HG03108 (cell line): ENCODE measurements around the gene ALCAM.
"Not testable (repeated sequence)": the region's sequence is repeated elsewhere in the genome, so short reads cannot be mapped to it uniquely, and the experiment has no call there.

ENCODE experiments used
- ATAC-seq: cut with Tn5 transposase; IDR thresholded peaks from one replicate; pipeline ENCODE4 v1.9.1; 2021; ENCODE audit warnings: moderate library complexity; ENCODE audit not compliant: unreplicated experiment

The ALCAM gene

DNA sequence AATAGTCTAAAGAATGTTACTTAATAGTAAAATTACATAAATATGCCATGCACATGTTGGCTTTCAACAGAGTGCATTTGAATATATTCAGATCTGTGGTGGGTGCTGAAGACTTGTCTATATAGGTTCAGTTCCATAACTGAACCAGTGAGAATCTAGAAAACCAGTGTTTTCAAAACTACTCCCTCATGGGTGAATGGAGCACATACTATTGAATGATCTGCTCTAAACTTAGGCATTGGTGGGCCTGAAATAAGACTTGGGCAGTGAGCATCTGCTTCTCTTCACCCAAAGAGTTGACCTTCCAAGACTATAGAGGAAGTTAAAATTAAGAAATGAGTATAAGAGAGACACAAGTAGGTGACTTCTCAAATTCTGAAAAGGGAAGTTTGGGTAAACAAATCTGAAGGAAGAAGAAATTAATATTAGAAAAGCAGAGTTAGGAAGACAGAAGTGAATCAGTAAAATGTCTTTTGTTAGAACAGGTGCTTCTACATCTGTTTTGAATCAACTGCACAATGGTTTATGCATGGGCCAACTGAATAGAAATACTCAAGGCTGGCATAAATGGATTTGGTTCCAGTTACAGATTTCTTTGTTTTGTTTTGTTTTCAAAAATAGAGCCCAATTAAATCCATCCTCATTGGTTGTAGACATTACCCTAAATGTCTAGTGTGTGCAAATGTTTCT is 19.3 kb downstream of the ALCAM start:
- peak; percentile 64 for ATAC-seq

DNA sequence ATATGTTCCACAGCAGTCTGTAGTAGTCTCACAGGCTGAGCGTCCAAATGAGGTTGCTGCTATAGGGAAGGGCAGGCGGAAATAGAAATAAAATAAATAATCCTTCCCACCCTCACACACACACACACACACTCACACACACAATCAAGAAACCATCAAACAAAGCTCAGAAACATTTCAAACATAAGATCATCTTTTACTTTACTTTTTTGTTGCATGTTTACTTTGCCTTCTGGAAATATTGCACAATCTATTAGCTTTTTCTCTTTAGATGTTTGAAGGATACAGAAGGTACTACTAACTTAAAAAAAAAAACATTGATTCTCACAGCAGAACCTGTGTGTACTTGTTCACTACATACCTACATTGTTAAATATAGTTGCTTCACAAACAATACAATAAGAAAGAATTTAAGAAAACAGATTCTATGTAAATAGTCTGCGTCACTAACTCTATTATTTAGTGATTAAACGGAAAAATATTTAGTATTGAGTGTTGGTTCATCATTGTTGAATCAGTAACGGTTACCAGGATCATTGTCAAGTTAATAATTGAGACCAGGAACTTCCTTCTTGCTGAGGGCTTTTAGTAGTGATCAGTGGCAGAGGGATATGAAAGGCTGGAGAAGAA is 20.5 kb downstream of the ALCAM start:
- no peak for ATAC-seq

DNA sequence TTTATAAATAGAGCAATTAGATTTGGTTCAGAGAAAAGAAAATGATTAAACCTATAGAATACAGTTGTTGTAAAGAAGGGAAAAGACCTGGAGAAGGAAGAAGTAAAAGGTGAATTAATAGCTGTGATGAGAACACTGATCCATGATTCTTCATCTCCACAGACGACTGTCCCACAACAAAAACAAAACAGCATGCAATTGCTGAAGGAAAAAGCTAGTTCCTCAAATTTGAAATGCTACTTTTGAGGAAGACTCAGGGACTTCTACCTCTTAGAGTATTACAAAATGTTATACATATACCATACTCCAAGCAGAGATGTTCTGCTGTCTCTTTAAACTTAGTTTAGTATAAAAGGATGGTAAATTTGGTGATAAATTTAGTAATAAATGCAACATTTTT is 21.5 kb downstream of the ALCAM start:
- no peak for ATAC-seq

DNA sequence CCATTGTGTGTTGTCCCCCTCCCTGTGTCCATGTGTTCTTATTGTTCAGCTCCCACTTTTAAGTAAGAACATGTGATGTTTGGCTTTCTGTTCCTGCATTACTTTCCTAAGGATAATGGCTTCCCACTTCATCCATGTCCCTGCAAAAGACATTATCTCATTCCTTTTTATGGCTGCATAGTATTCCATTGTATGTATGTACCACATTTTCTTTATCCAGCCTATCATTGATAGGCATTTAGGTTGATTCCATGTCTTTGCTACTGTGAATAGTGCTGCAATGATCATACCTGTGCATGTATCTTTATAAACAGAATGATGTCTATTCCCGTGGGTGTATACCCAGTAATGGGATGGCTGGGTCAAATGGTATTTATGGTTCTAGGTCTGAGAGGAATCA is 23.1 kb downstream of the ALCAM start:
- not testable (repeated sequence) for ATAC-seq

DNA sequence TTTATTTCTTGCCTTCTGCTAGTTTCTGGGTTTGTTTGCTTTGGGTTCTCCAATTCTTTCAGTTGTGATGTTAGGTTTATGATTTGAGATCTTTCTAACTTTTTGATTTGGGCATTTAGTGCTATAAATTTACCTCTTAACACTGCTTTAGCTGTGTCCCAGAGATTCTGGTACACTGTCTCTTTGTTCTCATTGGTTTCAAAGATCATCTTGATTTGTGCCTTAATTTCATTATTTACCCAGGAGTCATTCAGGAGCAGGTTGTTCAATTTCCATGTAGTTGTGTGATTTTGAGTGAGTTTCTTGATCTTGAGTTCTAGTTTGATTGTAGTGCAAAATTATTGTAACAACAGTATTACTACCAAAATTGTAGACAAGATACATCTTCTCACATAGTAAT is 25.9 kb downstream of the ALCAM start:
- not testable (repeated sequence) for ATAC-seq

DNA sequence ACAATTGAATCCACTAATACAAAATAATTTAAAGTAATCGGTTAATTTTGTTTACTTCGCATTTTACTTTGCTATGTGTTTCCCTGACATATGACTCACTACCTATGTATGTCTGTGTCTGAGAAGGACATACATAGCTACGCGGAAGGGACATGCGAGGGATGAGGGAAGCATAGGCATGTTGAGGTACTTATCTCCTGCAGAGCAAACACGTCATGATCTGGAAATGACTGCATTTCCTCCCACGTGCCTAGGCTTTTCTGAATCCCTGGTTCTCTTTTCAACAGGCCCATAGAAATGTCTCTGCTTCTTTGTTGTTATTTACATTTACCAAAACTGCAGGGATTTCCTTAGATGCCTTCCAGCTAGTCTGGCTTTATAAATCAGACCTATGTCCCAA is 27.5 kb downstream of the ALCAM start:
- no peak for ATAC-seq

DNA sequence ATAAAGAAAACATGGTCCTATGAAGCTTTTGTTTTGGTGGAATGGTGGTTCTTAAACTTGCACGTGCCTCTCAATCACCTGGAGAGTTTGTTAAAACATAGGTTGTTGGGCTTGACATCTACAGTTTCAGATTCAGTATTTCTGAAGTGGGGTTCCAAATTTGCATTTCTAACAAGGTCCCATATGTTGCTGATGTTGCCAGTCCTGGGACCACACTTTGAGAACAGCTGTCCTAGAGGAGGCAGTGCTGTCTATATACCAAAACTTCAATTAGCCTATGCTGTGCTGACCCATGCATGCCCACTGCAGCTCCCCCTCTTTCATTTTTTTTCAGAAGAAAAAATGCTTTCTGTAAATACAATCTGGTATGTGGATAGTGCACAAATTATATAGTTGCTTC is 31.3 kb downstream of the ALCAM start:
- ATAC-seq: no peak

GRCh38 chr3:105398437-105398836 is 31.7 kb downstream of the ALCAM start:
- no peak for ATAC-seq

DNA sequence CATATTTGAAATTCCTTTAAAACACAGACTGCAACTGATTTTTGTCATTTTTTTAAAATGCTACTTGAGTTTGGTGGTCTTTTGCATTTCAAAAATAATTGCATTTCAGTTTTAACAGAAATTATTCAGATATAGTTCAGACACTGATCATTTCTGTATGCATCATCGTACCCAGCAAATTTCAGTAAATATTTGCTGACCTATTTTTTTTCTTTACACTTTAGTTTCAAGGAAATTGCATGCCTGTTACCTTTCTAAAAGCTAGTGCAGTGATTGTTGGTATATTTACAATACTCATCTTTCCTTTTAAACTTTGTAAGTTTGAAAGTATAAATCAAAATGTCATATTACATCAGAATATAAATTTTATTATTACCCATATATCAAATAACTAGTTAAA is 32.4 kb downstream of the ALCAM start:
- no peak for ATAC-seq

- ATAC-seq: no peak
Measured at GRCh38 chr3:105399611-105400010, 32.9 kb downstream of the ALCAM start.

DNA sequence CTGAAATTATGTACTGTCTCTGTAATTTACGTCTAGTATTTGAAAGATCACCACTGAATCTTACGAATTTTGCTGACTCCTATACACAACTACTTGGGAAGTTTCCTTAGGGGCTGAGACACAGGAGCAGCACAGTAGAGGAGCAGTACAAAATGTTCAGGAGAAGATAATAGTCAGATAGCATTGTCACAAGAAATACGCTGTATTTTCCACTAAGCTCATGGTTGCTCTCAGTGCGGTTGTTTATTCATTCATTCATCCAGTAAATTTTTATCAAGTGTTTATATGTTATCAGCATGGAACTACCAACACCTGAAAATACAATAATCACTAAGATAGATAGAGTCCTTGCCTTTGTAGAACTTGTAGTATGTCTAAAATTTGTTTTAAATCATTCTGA is 34.5 kb downstream of the ALCAM start:
- ATAC-seq: no peak

DNA sequence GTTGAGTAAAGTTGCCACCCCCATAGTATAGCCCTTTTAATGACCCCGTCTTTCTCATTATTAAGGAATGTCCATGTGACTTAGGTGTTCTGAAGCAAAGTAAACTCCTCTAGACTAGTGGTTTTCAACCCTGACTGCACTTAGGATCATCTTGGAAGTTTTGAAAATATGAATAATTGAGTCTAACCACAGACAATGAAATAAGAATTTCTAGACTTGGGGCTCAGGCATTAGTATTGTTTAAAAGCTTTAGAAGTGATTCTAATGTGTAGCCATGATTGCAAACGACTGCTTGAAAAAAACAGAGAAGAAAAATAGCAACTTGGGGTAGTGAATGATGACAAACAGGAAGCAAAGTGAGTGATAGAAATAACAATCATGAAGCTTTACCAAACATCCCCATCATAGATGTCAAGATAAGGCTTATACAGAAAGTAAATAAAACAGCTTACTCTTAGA is 35.0 kb downstream of the ALCAM start:
- no peak for ATAC-seq

- no peak for ATAC-seq
Measured at GRCh38 chr3:105402287-105402801, 35.6 kb downstream of the ALCAM start.

DNA sequence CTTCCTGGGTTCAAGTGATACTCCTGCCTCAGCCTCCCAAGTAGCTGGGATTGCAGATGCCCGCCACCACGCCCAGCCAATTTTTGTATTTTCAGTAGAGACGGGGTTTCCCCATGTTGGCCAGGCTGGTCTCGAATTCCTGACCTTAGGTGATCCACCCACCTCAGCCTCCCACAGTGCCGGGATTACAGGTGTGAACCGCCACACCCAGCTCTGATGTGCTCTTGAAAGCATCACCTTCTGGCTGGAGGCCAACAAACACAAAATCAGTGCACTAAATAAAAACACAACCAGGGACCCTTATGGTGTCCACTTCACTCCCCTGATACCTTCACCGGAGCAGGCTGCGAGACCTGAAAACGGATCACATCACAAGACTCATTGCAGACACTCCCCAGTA is 36.3 kb downstream of the ALCAM start:
- not testable (repeated sequence) for ATAC-seq

- no peak for ATAC-seq
Measured at GRCh38 chr3:105406268-105406667, 39.6 kb downstream of the ALCAM start.

DNA sequence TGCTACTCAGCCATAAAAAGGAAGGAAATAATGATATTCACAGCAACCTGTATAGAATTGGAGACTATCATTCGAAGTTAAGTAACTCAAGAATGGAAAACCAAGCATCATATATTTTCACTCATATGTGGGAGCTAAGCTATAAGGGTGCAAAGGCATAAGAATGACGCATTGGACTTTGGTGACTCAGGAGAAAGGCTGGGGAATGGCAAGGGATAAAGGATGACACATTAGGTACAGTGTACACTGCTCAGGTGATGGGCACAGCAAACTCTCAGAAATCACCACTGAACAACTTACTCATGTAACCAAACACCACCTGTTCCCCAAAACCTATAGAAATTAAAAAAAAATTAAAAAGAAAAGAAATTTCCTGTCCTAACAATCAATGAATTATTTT is 42.7 kb downstream of the ALCAM start:
- no peak for ATAC-seq

DNA sequence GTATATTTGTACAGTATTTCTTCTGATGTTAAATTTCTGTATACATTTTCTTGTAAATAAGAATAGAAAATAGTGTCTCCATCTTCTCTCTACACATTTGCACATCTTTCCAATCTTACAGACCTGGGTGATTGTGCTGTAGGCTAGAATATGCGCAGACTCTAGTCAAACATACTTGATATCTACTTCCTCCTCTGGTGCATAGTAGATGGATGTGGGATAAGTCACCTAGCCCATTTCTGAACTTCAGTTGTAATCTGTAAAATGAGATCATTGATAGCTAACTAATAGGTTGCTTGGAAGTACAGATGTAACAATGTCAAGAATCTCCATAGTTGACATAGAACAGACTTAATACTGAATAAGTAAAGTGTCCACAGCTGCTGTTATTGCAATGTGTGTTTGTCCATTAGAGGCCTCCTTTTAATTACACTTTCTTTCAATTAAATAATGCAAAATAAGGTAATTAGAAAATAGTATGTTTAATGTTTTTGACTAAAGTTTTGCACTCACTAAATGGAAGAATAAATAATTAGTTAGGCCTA is 46.7 kb downstream of the ALCAM start:
- no peak for ATAC-seq

DNA sequence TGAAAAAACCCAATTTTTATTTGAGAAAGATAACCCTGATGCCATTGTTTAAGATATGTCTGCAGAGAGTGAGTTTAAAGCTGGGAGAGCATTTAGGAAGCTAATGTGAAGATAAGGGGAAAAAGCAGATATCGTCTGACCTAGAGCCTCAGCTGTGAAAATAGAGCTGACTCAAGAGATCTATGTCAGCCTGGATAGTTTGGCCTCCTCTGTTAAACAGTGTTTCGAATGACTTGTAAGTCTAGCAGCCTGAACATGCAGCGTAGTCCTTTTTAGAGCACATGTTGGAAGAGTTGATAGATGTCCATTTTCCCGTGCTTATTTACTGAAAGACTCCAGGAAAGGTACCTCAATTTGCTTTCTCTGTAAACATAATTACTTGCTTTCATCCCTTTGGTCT is 48.1 kb downstream of the ALCAM start:
- ATAC-seq: no peak

DNA sequence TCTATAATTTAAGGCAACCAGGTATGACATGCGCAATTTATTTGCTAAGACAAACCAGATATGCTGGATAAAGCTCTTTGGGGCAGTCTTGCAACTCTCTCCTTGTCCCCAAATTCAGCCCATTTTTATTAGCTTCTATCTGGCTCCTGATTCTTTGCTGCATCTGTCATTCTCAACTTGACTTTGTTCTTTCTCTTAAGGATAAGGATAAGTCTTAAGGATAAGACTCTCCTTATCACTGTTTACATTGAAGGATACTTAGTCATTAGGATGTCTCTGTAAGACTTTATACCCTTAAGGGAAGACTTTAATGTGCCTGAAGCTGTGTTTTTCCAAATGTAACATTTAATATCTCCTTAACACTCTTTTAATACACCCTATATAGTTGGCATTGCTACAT is 49.2 kb downstream of the ALCAM start:
- ATAC-seq: no peak

GRCh38 chr3:105417525-105418289 is 51.0 kb downstream of the ALCAM start:
- ATAC-seq: no peak

DNA sequence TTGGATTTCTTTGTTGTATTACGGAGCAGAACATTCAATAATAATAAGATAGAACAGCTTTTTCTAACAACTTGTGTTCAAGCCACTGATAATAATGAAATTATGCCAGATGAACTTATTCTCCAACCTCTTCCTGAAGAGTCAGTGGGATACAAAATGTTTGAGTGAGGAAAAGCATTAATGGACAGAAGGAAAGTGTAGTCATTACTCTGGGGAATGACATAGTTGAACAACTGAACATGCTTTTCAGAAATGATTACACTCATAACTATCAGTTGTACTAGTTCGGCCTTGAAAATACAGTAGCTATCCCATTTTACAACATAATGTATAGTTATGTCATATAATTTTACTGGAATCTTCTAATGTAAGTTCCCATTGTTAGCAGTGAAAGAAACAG is 55.9 kb downstream of the ALCAM start:
- ATAC-seq: no peak

GRCh38 chr3:105423397-105423796 is 56.7 kb downstream of the ALCAM start:
- no peak for ATAC-seq
